Neural progenitor cell (in vitro differentiated cells): ENCODE data around the gene THOC5. TPM values are rescaled to one million over a fixed set of nuclear protein-coding genes. Genes with fewer than 3 reads are reported as not detected.

Experiments used
- DNase-seq: peaks from one replicate; pipeline ENCODE4 v3.0.0-alpha.2; 2016; ENCODE audit warnings: low spot score
- H2AFZ ChIP-seq: fragments of 200-600 bp; sonication (generic); replicated peaks from 2 replicates; pipeline ENCODE4 v1.6.1; 2016; ENCODE audit warnings: antibody characterized with exemption
- H3F3A ChIP-seq: fragments of 200-600 bp; sonication (generic); 2 replicates; pipeline ENCODE4 v1.6.1; 2016; ENCODE audit warnings: antibody characterized with exemption, low read depth
- H3K27ac ChIP-seq: fragments of 200-600 bp; sonication (generic); 2 replicates; pipeline ENCODE4 v1.5.1; 2016; ENCODE audit warnings: mild to moderate bottlenecking
- H3K27me3 ChIP-seq: fragments of 200-600 bp; sonication (generic); 2 replicates; pipeline ENCODE4 v1.6.1; 2016; ENCODE audit warnings: mild to moderate bottlenecking, moderate library complexity
- H3K36me3 ChIP-seq: fragments of 200-600 bp; sonication (generic); 2 replicates; pipeline ENCODE4 v1.5.1; 2016
- H3K4me1 ChIP-seq: fragments of 200-600 bp; sonication (generic); 2 replicates; pipeline ENCODE4 v1.6.1; 2016; ENCODE audit warnings: mixed run types
- H3K4me2 ChIP-seq: fragments of 200-600 bp; sonication (generic); 2 replicates; pipeline ENCODE4 v1.6.1; 2016
- H3K4me3 ChIP-seq: fragments of 200-600 bp; sonication (generic); 2 replicates; pipeline ENCODE4 v1.5.1; 2016
- H3K79me2 ChIP-seq: fragments of 200-600 bp; sonication (generic); 2 replicates; pipeline ENCODE4 v1.6.1; 2016; ENCODE audit warnings: low read depth
- H3K9ac ChIP-seq: fragments of 200-600 bp; sonication (generic); 2 replicates; pipeline ENCODE4 v1.6.1; 2016
- H3K9me3 ChIP-seq: fragments of 200-600 bp; sonication (generic); 2 replicates; pipeline ENCODE4 v1.5.1; 2016; ENCODE audit warnings: low read depth
- H4K20me1 ChIP-seq: fragments of 200-600 bp; sonication (generic); 2 replicates; pipeline ENCODE4 v1.6.1; 2016; ENCODE audit warnings: low read depth
- H3K27ac Mint-ChIP-seq: 3 replicates; pipeline ENCODE4 v1.8.0; 2021; ENCODE audit warnings: mixed read lengths
- H3K27me3 Mint-ChIP-seq: 2 replicates; pipeline ENCODE4 v1.8.0; 2022; ENCODE audit warnings: low read depth, mild to moderate bottlenecking, inconsistent platforms, moderate library complexity, mixed read lengths; ENCODE audit not compliant: insufficient read depth
- H3K36me3 Mint-ChIP-seq: 3 replicates; pipeline ENCODE4 v1.8.0; 2021; ENCODE audit warnings: mixed read lengths
- H3K4me1 Mint-ChIP-seq: 3 replicates; pipeline ENCODE4 v1.8.0; 2021; ENCODE audit warnings: mixed read lengths
- H3K4me3 Mint-ChIP-seq: 3 replicates; pipeline ENCODE4 v1.8.0; 2021; ENCODE audit warnings: mild to moderate bottlenecking, moderate library complexity, mixed read lengths
- H3K9me3 Mint-ChIP-seq: 3 replicates; pipeline ENCODE4 v1.8.0; 2020; ENCODE audit warnings: mixed read lengths
- EZH2 ChIP-seq: fragments of 200-600 bp; sonication (generic); IDR thresholded peaks from 2 replicates; pipeline ENCODE4 v1.6.1; 2017; ENCODE audit warnings: antibody characterized with exemption, mild to moderate bottlenecking, moderate library complexity
- EZH2phosphoT487 ChIP-seq: fragments of 200-600 bp; sonication (generic); IDR thresholded peaks from 2 replicates; pipeline ENCODE4 v1.6.1; 2017; ENCODE audit warnings: antibody characterized with exemption
- total RNA-seq: library from RNA; depleted of rRNA; stranded (reverse); fragments of >200 nt; gene quantifications from 2 replicates; pipeline ENCODE4 v1.2.3, GENCODE V29; 2015; ENCODE audit warnings: low replicate concordance
- TF ChIP-seq, protein P1 (sequence below): fragments of 200-600 bp; sonication (generic); IDR thresholded peaks from 2 replicates; pipeline ENCODE4 v1.5.1; 2017; ENCODE audit warnings: antibody characterized with exemption, mild to moderate bottlenecking

Gene THOC5
- total RNA-seq, 1 donor from 2014 or later, result 42.9 TPM

GRCh38 chr22:29578462-29579200 lies 25.1 kb upstream of the THOC5 start:
- H3K9me3 Mint-ChIP-seq, result no peaks in the 10 kb centered on the region
- no peak overlapping the region for H3K4me3 ChIP-seq
- no peak overlapping the region for H3K9ac ChIP-seq
- no peaks in the 10 kb centered on the region for H3K36me3 ChIP-seq
- H3K27me3 ChIP-seq, result no peaks in the 10 kb centered on the region
- peak overlapping the region; percentile 24 for H3K4me3 Mint-ChIP-seq
- peaks cover 6% of the 10 kb centered on the region for H3K36me3 Mint-ChIP-seq
- H3K79me2 ChIP-seq, result peaks cover 36% of the 10 kb centered on the region
- H3K4me1 ChIP-seq, result peaks cover 15% of the 10 kb centered on the region
- H3K9me3 ChIP-seq, result no peaks in the 10 kb centered on the region
- no peak for TF ChIP-seq EZH2
- TF ChIP-seq, protein P1, sequence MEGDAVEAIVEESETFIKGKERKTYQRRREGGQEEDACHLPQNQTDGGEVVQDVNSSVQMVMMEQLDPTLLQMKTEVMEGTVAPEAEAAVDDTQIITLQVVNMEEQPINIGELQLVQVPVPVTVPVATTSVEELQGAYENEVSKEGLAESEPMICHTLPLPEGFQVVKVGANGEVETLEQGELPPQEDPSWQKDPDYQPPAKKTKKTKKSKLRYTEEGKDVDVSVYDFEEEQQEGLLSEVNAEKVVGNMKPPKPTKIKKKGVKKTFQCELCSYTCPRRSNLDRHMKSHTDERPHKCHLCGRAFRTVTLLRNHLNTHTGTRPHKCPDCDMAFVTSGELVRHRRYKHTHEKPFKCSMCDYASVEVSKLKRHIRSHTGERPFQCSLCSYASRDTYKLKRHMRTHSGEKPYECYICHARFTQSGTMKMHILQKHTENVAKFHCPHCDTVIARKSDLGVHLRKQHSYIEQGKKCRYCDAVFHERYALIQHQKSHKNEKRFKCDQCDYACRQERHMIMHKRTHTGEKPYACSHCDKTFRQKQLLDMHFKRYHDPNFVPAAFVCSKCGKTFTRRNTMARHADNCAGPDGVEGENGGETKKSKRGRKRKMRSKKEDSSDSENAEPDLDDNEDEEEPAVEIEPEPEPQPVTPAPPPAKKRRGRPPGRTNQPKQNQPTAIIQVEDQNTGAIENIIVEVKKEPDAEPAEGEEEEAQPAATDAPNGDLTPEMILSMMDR, result no peak
- TF ChIP-seq EZH2phosphoT487, result no peak
- H3K4me2 ChIP-seq, result no peak overlapping the region
- no peak overlapping the region for H2AFZ ChIP-seq
- H4K20me1 ChIP-seq, result peaks cover 10% of the 10 kb centered on the region
- no peak for DNase-seq
- peaks cover 2% of the 10 kb centered on the region for H3K27me3 Mint-ChIP-seq
- peaks cover 24% of the 10 kb centered on the region for H3K4me1 Mint-ChIP-seq
- peaks cover 22% of the 10 kb centered on the region for H3F3A ChIP-seq
- no peak overlapping the region for H3K27ac ChIP-seq
- no peak overlapping the region for H3K27ac Mint-ChIP-seq

GRCh38 chr22:29574762-29575450 lies 21.3 kb upstream of the THOC5 start:
- no peak overlapping the region for H2AFZ ChIP-seq
- Mint-ChIP-seq H3K27ac (no peak overlapping the region), H3K4me1 (peaks cover 6% of the 10 kb centered on the region)

GRCh38 chr22:29570912-29571549 lies 17.5 kb upstream of the THOC5 start:
- Mint-ChIP-seq H3K27me3 (peaks cover 3% of the 10 kb centered on the region), H3K27ac (no peak overlapping the region), H3K4me3 (no peak overlapping the region), H3K36me3 (peaks cover 23% of the 10 kb centered on the region), H3K4me1 (peaks cover 2% of the 10 kb centered on the region), H3K9me3 (no peaks in the 10 kb centered on the region)
- Histone ChIP-seq H3K4me1 (peaks cover 3% of the 10 kb centered on the region), H3K27me3 (no peaks in the 10 kb centered on the region), H3K79me2 (no peaks in the 10 kb centered on the region), H3K9me3 (no peaks in the 10 kb centered on the region), H3K36me3 (peaks cover 7% of the 10 kb centered on the region), H3K27ac (peak overlapping the region; percentile 47), H3K4me2 (no peak overlapping the region), H2AFZ (no peak overlapping the region), H3K9ac (no peak overlapping the region), H3K4me3 (no peak overlapping the region), H4K20me1 (peaks cover 18% of the 10 kb centered on the region), H3F3A (no peaks in the 10 kb centered on the region)
- DNase-seq, result no peak
- TF ChIP-seq, protein P1, result no peak
- TF ChIP-seq EZH2phosphoT487, result no peak
- no peak for TF ChIP-seq EZH2

More at GRCh38 chr22:29574762-29575450, 21.3 kb upstream of the THOC5 start:
- no peak for DNase-seq
- TF ChIP-seq, protein P1, result no peak
- TF ChIP-seq EZH2 (no peak), EZH2phosphoT487 (no peak)
- H3K79me2 ChIP-seq, result peaks cover 26% of the 10 kb centered on the region
- H3K27ac ChIP-seq, result no peak overlapping the region
- no peaks in the 10 kb centered on the region for H3K36me3 ChIP-seq
- no peaks in the 10 kb centered on the region for H3K27me3 ChIP-seq
- Mint-ChIP-seq H3K9me3 (no peaks in the 10 kb centered on the region), H3K27me3 (peaks cover 5% of the 10 kb centered on the region), H3K4me3 (no peak overlapping the region), H3K36me3 (peaks cover 15% of the 10 kb centered on the region)
- no peaks in the 10 kb centered on the region for H3K9me3 ChIP-seq
- H4K20me1 ChIP-seq, result peaks cover 26% of the 10 kb centered on the region
- H3F3A ChIP-seq, result peaks cover 2% of the 10 kb centered on the region
- H3K4me3 ChIP-seq, result no peak overlapping the region
- peaks cover 7% of the 10 kb centered on the region for H3K4me1 ChIP-seq
- no peak overlapping the region for H3K4me2 ChIP-seq
- H3K9ac ChIP-seq, result no peak overlapping the region
